K562 (cell line): ENCODE results near the gene DAGLA. TPM values are rescaled to one million over a fixed set of nuclear protein-coding genes. Genes with fewer than 3 reads are reported as not detected.

Experiments
- ATAC-seq: fragments of 200-7000 bp; cut with Tn5 transposase; 3 replicates; pipeline ENCODE4 v1.9.1; 2020; ENCODE audit warnings: moderate library complexity
- BruUV-seq: library from RNA; stranded (reverse); fragments of 400-500 nt; replicated peaks from 2 replicates; lab custom pipeline; 2021; lab: Mats Ljungman, UMichigan
- CTCF ChIA-PET: fragments of 300-600 bp; formaldehyde crosslinking; extraction: SDS; loops from one replicate; lab custom pipeline; 2021; ENCODE audit warnings: low intra/inter-chr PET ratio; lab: Yijun Ruan, JAX
- POLR2A ChIA-PET: fragments of 300-600, 350-650 bp; sonication (Branson Sonifier 250); formaldehyde crosslinking; extraction: SDS; loops from one replicate; lab custom pipeline; 2021; ENCODE audit warnings: antibody characterized with exemption, inconsistent platforms; lab: Yijun Ruan, JAX
- DNase-seq, 4 experiments: peaks; one replicate each; pipeline versions ENCODE4 v3.0.0 to v3.0.0-alpha.2; 2011 to 2018; ENCODE audit warnings: low spot score in 3 of 4, mixed read lengths in 3 of 4; ENCODE audit errors: extremely low read depth in 1 of 4
- FAIRE-seq: peaks from 2 replicates; lab custom pipeline; 2011; peaks lifted over from hg19 to GRCh38; lab: Jason Lieb, UNC
- H2AFZ ChIP-seq: 2 replicates; pipeline ENCODE4 v1.6.0; 2011; ENCODE audit warnings: low read depth, low read length, control low read depth, inconsistent platforms
- H3K27ac ChIP-seq: fragments of 200-600 bp; 3 replicates; pipeline ENCODE4 v1.8.0; 2011; ENCODE audit warnings: low read depth, mild to moderate bottlenecking, control low read depth, inconsistent platforms, low read length, moderate library complexity, mixed read lengths; ENCODE audit errors: extremely low read depth
- H3K27me3 ChIP-seq, 2 experiments: fragments of 300-600 bp in 1 of 2; 2 replicates in 1 of 2; 3 replicates in 1 of 2; pipeline versions ENCODE4 v1.6.0 to v1.8.0; 2011; ENCODE audit warnings: inconsistent platforms in 2 of 2, low read length in 2 of 2, mild to moderate bottlenecking in 1 of 2, mixed read lengths in 1 of 2, moderate library complexity in 1 of 2; ENCODE audit not compliant: control insufficient read depth in 2 of 2, insufficient read depth in 2 of 2
- H3K36me3 ChIP-seq: fragments of 300-600 bp; 3 replicates; pipeline ENCODE4 v1.8.0; 2011; ENCODE audit warnings: mild to moderate bottlenecking, low read length, inconsistent platforms; ENCODE audit not compliant: control insufficient read depth, insufficient read depth
- H3K4me1 ChIP-seq, 2 experiments: fragments of 200-600 bp in 1 of 2; replicated peaks in 1 of 2; 2 replicates in 1 of 2; 3 replicates in 1 of 2; pipeline versions ENCODE4 v1.5.1 to v1.8.0; 2011; ENCODE audit warnings: inconsistent platforms in 2 of 2, low read length in 2 of 2, mild to moderate bottlenecking in 1 of 2, mixed read lengths in 1 of 2, moderate library complexity in 1 of 2; ENCODE audit not compliant: control insufficient read depth in 2 of 2, insufficient read depth in 2 of 2
- H3K4me2 ChIP-seq: 2 replicates; pipeline ENCODE4 v1.6.1; 2011; ENCODE audit warnings: low read length, control low read depth, inconsistent platforms, mixed read lengths; ENCODE audit not compliant: insufficient read depth
- H3K4me3 ChIP-seq: fragments of 200-600 bp; sonication (generic), shearing (Covaris generic); 2 replicates; pipeline ENCODE4 v1.5.1; 2016; ENCODE audit warnings: control low read depth, inconsistent platforms
- H3K79me2 ChIP-seq: fragments of 200-600 bp; 3 replicates; pipeline ENCODE4 v1.8.0; 2011; ENCODE audit warnings: low read length, inconsistent platforms; ENCODE audit not compliant: control insufficient read depth, insufficient read depth
- H3K9ac ChIP-seq, 2 experiments: 2 replicates each; pipeline versions ENCODE4 v1.6.0 to v1.6.1; 2011; ENCODE audit warnings: low read depth in 2 of 2, low read length in 2 of 2, control low read depth in 1 of 2, inconsistent platforms in 1 of 2, mild to moderate bottlenecking in 1 of 2, mixed read lengths in 1 of 2; ENCODE audit not compliant: insufficient read depth in 1 of 2
- H3K9me1 ChIP-seq: one replicate; pipeline ENCODE4 v1.6.0; 2011; ENCODE audit warnings: inconsistent platforms, mild to moderate bottlenecking, low read length, moderate library complexity; ENCODE audit not compliant: control insufficient read depth, insufficient read depth
- H3K9me3 ChIP-seq: replicated peaks from 2 replicates; pipeline ENCODE4 v1.5.1; 2011; ENCODE audit warnings: low read depth, low read length, inconsistent platforms; ENCODE audit not compliant: control insufficient read depth, insufficient read depth
- H4K20me1 ChIP-seq: replicated peaks from 2 replicates; pipeline ENCODE4 v1.6.1; 2011; ENCODE audit warnings: low read length, inconsistent platforms, mixed read lengths; ENCODE audit not compliant: control insufficient read depth, insufficient read depth
- EGR1 ChIP-seq: fragments of 450-650 bp; conservative IDR thresholded peaks from 2 replicates; pipeline ENCODE4 v1.6.1; 2017; ENCODE audit warnings: mild to moderate bottlenecking
- PCBP1 ChIP-seq: fragments of 200-400 bp; formaldehyde crosslinking; IDR thresholded peaks from 2 replicates; pipeline ENCODE4 v1.6.1; 2018; ENCODE audit warnings: mild to moderate bottlenecking, low read depth, low read length; ENCODE audit not compliant: poor library complexity, severe bottlenecking
- ZNF764 ChIP-seq: fragments of 250-450 bp; sonication (Bioruptor Pico); IDR thresholded peaks from 2 replicates; pipeline ENCODE4 v1.4.0; 2020; ENCODE audit warnings: low read depth, mild to moderate bottlenecking, moderate library complexity
- ZNF830 ChIP-seq: fragments of 250-450 bp; sonication (Bioruptor Pico); IDR thresholded peaks from 2 replicates; pipeline ENCODE4 v1.5.0; 2021; ENCODE audit warnings: mild to moderate bottlenecking
- WGBS: fragments of 100-300 bp; shearing (Covaris generic); methylation state at CpG from one replicate; pipeline ENCODE4 v1.1.6; 2016; ENCODE audit warnings: low coverage, mixed read lengths; ENCODE audit not compliant: insufficient coverage; ENCODE audit errors: missing lambda C conversion rate; 5-methylcytosine and 5-hydroxymethylcytosine counted together
- in situ Hi-C: fragments of 300-500 bp; cut with MboI; formaldehyde crosslinking; loops from 4 replicates; pipeline ENCODE4 v1.15.0; 2018; ENCODE audit warnings: inconsistent platforms, mixed read lengths
- intact Hi-C: fragments of 100-400 bp; cut with micrococcal nuclease; formaldehyde crosslinking; loops from 2 replicates; pipeline ENCODE4 v1.14.2; 2022
- polyA plus RNA-seq, 8 experiments: library from polyadenylated mRNA; depleted of rRNA in 4 of 8; stranded (reverse) in 5 of 8; unstranded in 3 of 8; fragments of >200 nt; fragmentation: Nextera tagmentation in 2 of 8; fragmentation: Illumina TruSeq in 1 of 8; extraction: Ambion mirVana in 2 of 8; extraction: Trizol in 1 of 8; gene quantifications; 2 replicates each; pipeline versions ENCODE4 v1.2.1 to v1.2.3, GENCODE V29; 2011 to 2014; ENCODE audit warnings: inconsistent platforms in 1 of 8, missing spikeins in 1 of 8
- total RNA-seq, 7 experiments: library from RNA; depleted of rRNA in 6 of 7; stranded (reverse); fragments of >200 nt in 6 of 7; fragmentation: Illumina TruSeq in 2 of 7; extraction: Trizol in 2 of 7; gene quantifications; 2 replicates each; pipeline versions ENCODE4 v1.2.1 to v1.2.3, GENCODE V29; 2011 to 2021; ENCODE audit warnings: low replicate concordance in 1 of 7
- TF ChIP-seq, protein P1 (sequence below): sonication (generic); formaldehyde crosslinking; IDR thresholded peaks from 2 replicates; pipeline ENCODE4 v1.8.0; 2022; ENCODE audit warnings: missing genetic modification reagents, mild to moderate bottlenecking, borderline replicate concordance

Gene DAGLA
- total and polyA plus RNA-seq, 9 of the 15 experiments (the other 6 are each of a cell fraction or from before 2014, with no cell fraction given): 0.03 to 0.16 (median 0.04) TPM; not detected in 4

- TF ChIP-seq, protein P1, sequence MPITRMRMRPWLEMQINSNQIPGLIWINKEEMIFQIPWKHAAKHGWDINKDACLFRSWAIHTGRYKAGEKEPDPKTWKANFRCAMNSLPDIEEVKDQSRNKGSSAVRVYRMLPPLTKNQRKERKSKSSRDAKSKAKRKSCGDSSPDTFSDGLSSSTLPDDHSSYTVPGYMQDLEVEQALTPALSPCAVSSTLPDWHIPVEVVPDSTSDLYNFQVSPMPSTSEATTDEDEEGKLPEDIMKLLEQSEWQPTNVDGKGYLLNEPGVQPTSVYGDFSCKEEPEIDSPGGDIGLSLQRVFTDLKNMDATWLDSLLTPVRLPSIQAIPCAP (CRISPR knock-in tag): no peak
- TF ChIP-seq ZNF764: no peak
- TF ChIP-seq EGR1: 0 out of 2 replicates have a peak, but pooled peaks have one; percentile 16
Observed at GRCh38 chr11:61744181-61744580, 64.0 kb downstream of the DAGLA start (continued).

DNA sequence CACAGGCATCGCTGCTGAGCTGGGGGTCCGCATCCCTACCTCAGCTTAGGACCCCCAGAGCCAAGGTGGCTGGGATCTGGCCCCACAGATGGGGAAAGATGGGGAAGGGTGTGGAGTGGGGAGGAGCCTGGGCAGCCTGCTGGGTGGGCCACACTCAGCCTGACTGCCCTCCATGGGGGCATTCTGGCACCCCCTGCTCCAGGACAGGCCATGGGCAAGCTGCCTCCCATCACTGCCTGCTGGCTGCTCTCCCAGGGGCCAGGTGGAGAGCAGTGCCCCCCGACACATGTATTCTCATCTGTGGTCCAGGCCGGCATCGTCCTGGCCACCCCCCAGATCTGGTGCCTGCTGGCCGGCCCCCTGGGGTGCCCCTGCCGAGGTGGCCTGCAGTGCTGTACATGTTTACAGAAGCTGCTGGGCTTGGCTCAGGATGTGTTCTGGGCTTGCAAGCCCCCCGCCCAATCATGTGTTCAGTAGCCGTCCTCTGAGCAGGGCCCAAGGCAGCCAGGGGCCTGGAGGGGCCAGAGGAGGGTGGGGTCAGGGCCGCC, 64.5 kb downstream of the DAGLA start:
- Histone ChIP-seq H3K4me1 (peaks cover 27 to 83% of the 10 kb centered on the region in 2 experiments), H3K9me3 (no peaks in the 10 kb centered on the region), H3K27ac (no peak overlapping the region), H3K9me1 (no peaks in the 10 kb centered on the region), H3K9ac (peak overlapping the region in 1 of 2 experiments; percentile 52; a peak in 1 of 4 replicates), H3K79me2 (no peaks in the 10 kb centered on the region), H2AFZ (no peak overlapping the region)
- intact Hi-C loops: loop anchor here (5.0 kb wide), 1 partner anchor 363 kb away; no protein-coding TSS in a partner anchor
- BruUV-seq: no TSS peak
- 47% methylated on average over 8 of the region's 10 CpGs for WGBS
- no peak for ATAC-seq
- TF ChIP-seq PCBP1 (peak; percentile 15), ZNF830 (CRISPR knock-in tag) (no peak)
- TF ChIP-seq, all 486 proteins: peak for 1
- Histone ChIP-seq H3K4me3 (no peak overlapping the region), H3K36me3 (no peaks in the 10 kb centered on the region), H3K27me3 (no peaks in the 10 kb centered on the region), H4K20me1 (no peaks in the 10 kb centered on the region), H3K4me2 (no peak overlapping the region)
- CTCF ChIA-PET: no interaction called here
- no peak for DNase-seq
- no peak for FAIRE-seq
- in situ Hi-C loops: loop anchor here (5.0 kb wide), 1 partner anchor 48 kb away; the partner anchor contains the start of genes FEN1 and TMEM258
- POLR2A ChIA-PET: interaction anchor here (1.6 to 1.7 kb wide), 3 partner anchors 20 to 47 kb away, joined by 5 to 7 read pairs (median 7); partner anchors contain the start of gene TMEM258
